Right lobe of liver (tissue), 4 donors: ENCODE data around the gene THG1L.

Experiments
- CTCF ChIP-seq, 4 donors: fragments of 200-600 bp in 3 of 4; fragments of 450-650 bp in 1 of 4; IDR thresholded peaks; one replicate each; pipeline versions ENCODE4 v1.5.1 to v1.8.0; 2016 to 2022; ENCODE audit warnings: antibody characterized with exemption in 4 of 4, mild to moderate bottlenecking in 2 of 4
- POLR2A ChIP-seq: fragments of 450-650 bp; IDR thresholded peaks from one replicate; pipeline ENCODE4 v1.6.1; 2017; ENCODE audit warnings: antibody characterized with exemption, mild to moderate bottlenecking
- donor health status: DM: no; HTN: no; CAD: no.
- donor health status: DM: no; HTN: no; CAD: no.
- donor health status: DM: no; HTN: yes; CAD: no.

- no peak for TF ChIP-seq POLR2A
- no peak for TF ChIP-seq CTCF (IDR thresholded peaks at IDR 0.05)
These were observed 21.9 kb upstream of the THG1L start for GRCh38 chr5:157709346-157709745.
